Activated CD4-positive, alpha-beta memory T cell treated with anti-CD3 and anti-CD28 coated beads for 36 hours (primary cell): ENCODE results near the gene MEGF11. TPM values are rescaled to one million over a fixed set of nuclear protein-coding genes. Genes with fewer than 3 reads are reported as not detected.
A peak's percentile ranks its signal among the peaks of the same experiment; 100 is the strongest.

ENCODE experiments used
- CTCF ChIA-PET: fragments of 350-600 bp; sonication (Branson Sonifier 250); formaldehyde crosslinking; loops from one replicate; lab custom pipeline; 2021; ENCODE audit warnings: antibody characterized with exemption, inconsistent platforms; lab: Charles Lee
- POLR2A ChIA-PET: fragments of 350-600 bp; sonication (Branson Sonifier 250); formaldehyde crosslinking; loops from one replicate; lab custom pipeline; 2021; ENCODE audit warnings: antibody characterized with exemption; lab: Charles Lee
- DNase-seq: peaks from one replicate; pipeline ENCODE4 v3.0.0-alpha.2; 2020
- H3K27ac Mint-ChIP-seq: one replicate; pipeline ENCODE4 v1.8.0; 2021; ENCODE audit warnings: mixed read lengths
- H3K27me3 Mint-ChIP-seq: one replicate; pipeline ENCODE4 v1.8.0; 2021; ENCODE audit warnings: mixed read lengths
- H3K36me3 Mint-ChIP-seq: one replicate; pipeline ENCODE4 v1.8.0; 2021; ENCODE audit warnings: mixed read lengths
- H3K4me1 Mint-ChIP-seq: one replicate; pipeline ENCODE4 v1.8.0; 2021; ENCODE audit warnings: low read depth, mixed read lengths
- H3K4me3 Mint-ChIP-seq: one replicate; pipeline ENCODE4 v1.8.0; 2021; ENCODE audit warnings: mild to moderate bottlenecking, mixed read lengths
- H3K9me3 Mint-ChIP-seq: one replicate; pipeline ENCODE4 v1.8.0; 2021; ENCODE audit warnings: mixed read lengths
- intact Hi-C: fragments of 100-400 bp; cut with micrococcal nuclease; formaldehyde crosslinking; loops from one replicate; pipeline ENCODE4 v1.15.1; 2023
- total RNA-seq, 2 experiments: library from RNA; stranded (reverse); gene quantifications; one replicate each; pipeline ENCODE4 v1.2.3, GENCODE V29; 2021

Gene MEGF11
- total RNA-seq, 2 experiments from 2014 or later: not detected

DNA sequence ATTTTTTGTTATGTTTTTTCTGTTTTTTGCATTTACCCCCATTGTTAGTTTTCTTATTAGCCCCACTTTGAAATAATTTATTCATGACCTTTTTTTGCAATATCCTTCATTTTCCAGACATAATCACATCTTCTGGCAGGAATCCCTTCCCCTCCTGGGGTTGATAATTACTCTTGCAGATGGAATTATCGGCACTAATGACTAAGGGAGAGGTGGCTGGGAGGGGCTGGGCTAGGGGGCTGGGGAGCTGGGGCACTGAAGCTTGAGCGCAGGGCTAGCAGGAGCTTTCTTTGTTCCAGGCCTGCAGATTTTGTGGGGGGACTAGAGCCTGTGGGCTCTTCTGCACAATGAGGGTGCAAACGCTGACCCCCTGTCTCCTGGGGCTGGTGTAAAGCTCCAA lies 306.5 kb downstream of the MEGF11 start:
- no peaks in the 10 kb centered on the region for H3K36me3 Mint-ChIP-seq
- POLR2A ChIA-PET: no interaction called here
- H3K27ac Mint-ChIP-seq: no peak overlapping the region
- CTCF ChIA-PET: interaction anchor here (1.7 kb wide), 1 partner anchor 34 kb away, joined by 3 read pairs; no protein-coding TSS in a partner anchor
- no peaks in the 10 kb centered on the region for H3K9me3 Mint-ChIP-seq
- DNase-seq: no peak
- intact Hi-C loops: no loop called here
- no peak overlapping the region for H3K4me3 Mint-ChIP-seq
- peaks cover 5% of the 10 kb centered on the region for H3K27me3 Mint-ChIP-seq
- peaks cover 6% of the 10 kb centered on the region for H3K4me1 Mint-ChIP-seq

DNA sequence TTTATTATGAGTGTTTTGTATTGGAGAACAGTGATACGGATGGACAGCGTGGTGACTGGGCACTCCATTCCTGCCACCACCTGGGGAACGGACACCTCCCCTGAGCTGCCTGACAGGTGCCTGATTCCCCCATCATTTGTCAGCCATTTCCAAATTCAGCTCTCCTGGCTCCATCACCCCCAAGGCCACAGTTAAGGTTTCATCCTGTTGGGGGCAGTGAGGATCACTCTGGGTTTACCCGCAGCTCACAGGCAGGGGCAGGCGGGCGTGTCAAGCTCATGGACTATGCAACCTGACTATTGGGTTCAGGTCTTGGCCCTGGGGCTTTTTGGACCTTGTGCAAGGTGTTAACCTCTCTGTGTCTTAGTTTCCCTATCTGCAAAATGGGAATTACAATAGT lies 307.9 kb downstream of the MEGF11 start:
- Mint-ChIP-seq H3K27me3 (peaks cover 5% of the 10 kb centered on the region), H3K4me1 (peaks cover 6% of the 10 kb centered on the region), H3K36me3 (no peaks in the 10 kb centered on the region), H3K9me3 (no peaks in the 10 kb centered on the region), H3K4me3 (no peak overlapping the region), H3K27ac (no peak overlapping the region)
- POLR2A ChIA-PET: no interaction called here
- CTCF ChIA-PET: no interaction called here
- intact Hi-C loops: no loop called here
- DNase-seq: no peak

DNA sequence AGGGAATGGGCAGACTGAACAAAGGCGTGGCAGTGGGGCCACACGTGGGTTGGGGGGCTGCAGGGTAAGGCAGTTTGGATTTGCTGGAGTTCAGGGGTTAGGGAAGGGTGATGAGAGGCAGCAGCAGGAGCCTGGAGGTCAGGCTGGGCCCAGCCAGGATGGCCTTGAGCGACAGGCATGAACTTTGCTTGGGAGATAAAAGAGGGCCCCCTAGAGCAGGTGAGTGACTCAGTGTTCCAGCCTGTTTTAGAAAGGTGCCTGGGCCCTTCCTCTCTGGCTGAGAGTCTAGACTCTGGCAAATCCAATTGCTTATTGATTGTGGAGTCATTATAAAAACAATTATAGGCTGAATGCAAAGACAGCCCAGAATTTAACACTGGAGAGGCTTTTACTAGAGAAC lies 309.1 kb downstream of the MEGF11 start:
- CTCF ChIA-PET: no interaction called here

DNA sequence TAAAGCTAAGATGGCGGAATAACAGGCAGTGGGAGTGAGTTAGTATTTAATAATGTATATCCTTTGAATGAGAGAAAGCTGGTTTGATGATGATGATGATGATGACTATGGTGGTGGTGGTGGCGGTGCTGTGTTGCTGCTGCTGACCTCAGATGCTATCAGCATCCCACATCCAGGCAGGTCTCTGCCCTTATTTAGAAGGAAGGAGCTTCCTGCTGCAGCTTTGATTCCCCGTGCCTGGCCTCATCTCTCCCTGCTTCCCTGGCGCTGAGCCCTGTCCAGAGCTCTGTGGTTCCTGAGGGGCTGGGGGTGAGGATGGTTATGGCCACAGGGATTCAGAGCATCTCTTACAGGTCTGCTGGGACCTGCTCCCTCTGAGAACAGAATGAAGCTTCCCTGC lies 311.1 kb downstream of the MEGF11 start:
- Mint-ChIP-seq H3K4me1 (peaks cover 6% of the 10 kb centered on the region), H3K36me3 (no peaks in the 10 kb centered on the region), H3K27ac (no peak overlapping the region), H3K27me3 (no peaks in the 10 kb centered on the region), H3K9me3 (no peaks in the 10 kb centered on the region), H3K4me3 (no peak overlapping the region)
- DNase-seq: peak; percentile 30
- intact Hi-C loops: no loop called here
- ChIA-PET CTCF (no interaction called here), POLR2A (no interaction called here)

More for the DNA sequence above, 309.1 kb downstream of the MEGF11 start:
- intact Hi-C loops: no loop called here
- no peaks in the 10 kb centered on the region for H3K36me3 Mint-ChIP-seq
- peaks cover 5% of the 10 kb centered on the region for H3K27me3 Mint-ChIP-seq
- no peak for DNase-seq
- POLR2A ChIA-PET: interaction anchor here (0.6 kb wide), 1 partner anchor 17 kb away, joined by 3 read pairs; no protein-coding TSS in a partner anchor
- no peak overlapping the region for H3K4me3 Mint-ChIP-seq
- H3K9me3 Mint-ChIP-seq: no peaks in the 10 kb centered on the region
- peaks cover 6% of the 10 kb centered on the region for H3K4me1 Mint-ChIP-seq
- no peak overlapping the region for H3K27ac Mint-ChIP-seq

DNA sequence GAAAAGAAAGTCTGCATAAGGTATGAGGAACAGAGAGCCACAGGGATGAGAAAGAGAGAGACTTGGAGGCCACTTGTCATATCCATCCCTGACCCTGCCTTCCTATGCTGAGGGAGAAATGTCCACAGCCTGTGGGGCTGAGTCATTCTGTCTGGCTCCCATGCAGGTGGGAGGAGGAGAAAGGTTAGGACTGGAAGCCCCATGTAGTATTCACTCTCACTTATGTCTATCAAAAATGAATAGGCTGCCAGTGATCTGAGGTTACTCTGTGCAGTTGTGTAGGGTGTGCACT lies 313.0 kb downstream of the MEGF11 start:
- H3K36me3 Mint-ChIP-seq: no peaks in the 10 kb centered on the region
- H3K4me3 Mint-ChIP-seq: no peak overlapping the region
- ChIA-PET POLR2A (no interaction called here), CTCF (no interaction called here)
- H3K27me3 Mint-ChIP-seq: no peaks in the 10 kb centered on the region
- no peaks in the 10 kb centered on the region for H3K9me3 Mint-ChIP-seq
- no peak for DNase-seq
- H3K4me1 Mint-ChIP-seq: peaks cover 6% of the 10 kb centered on the region
- H3K27ac Mint-ChIP-seq: no peak overlapping the region
- intact Hi-C loops: no loop called here

DNA sequence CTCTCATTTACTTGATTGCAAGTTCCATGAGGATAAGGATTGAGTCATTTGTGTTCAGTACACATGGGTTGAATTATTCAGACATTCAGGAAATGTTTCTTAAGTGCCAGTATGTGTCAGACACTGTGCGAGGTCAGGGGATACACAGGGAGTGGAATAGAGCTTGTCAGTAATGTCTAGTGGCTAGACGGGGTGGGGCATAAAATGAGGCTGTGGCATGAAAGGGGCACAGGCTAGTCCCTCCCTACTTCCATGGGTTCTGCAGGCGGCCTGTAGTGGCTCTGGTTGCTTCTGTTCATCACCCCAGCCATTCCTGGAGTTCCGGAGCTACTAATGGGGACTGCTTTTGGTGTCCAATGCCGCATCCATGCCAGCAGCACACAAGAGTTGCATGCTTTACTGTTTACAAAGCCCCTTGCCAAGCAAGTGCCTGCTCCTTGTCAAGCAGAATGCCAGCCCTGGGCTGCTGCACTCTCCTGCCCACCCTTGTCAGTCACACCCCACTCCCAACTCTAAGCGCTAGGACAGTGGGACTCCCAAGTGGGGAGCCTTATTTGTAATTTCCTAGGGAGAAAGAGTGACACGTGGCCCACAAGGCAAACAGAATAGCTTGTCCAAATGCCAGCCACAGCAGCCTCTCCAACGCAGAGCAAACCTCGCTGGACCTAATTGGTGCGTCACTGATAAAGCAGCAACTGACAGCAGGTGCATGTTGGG lies 313.5 kb downstream of the MEGF11 start:
- no peaks in the 10 kb centered on the region for H3K27me3 Mint-ChIP-seq
- no peak overlapping the region for H3K27ac Mint-ChIP-seq
- H3K9me3 Mint-ChIP-seq: no peaks in the 10 kb centered on the region
- H3K36me3 Mint-ChIP-seq: no peaks in the 10 kb centered on the region
- ChIA-PET POLR2A (no interaction called here), CTCF (no interaction called here)
- no peak for DNase-seq
- peaks cover 6% of the 10 kb centered on the region for H3K4me1 Mint-ChIP-seq
- intact Hi-C loops: no loop called here
- no peak overlapping the region for H3K4me3 Mint-ChIP-seq

DNA sequence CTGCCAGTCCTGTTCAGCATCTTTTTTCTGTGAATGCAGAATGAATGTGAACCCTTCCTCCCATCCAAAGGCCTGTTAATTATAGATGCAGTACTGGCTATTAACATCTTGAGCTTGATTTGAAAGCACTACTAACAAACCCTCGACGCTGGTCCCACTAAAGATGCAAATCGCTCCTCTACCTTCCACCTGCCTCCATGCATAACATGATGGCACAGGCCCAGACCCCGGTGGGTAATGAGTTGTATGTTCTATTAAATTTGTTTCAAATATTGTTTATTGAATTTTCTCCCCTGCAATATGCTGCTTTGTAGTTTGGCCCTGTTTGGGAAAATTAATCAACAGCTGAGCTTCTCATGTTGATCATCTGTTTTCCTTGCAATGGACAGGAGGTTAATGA lies 314.9 kb downstream of the MEGF11 start:
- no peaks in the 10 kb centered on the region for H3K27me3 Mint-ChIP-seq
- ChIA-PET POLR2A (no interaction called here), CTCF (interaction anchor here (0.6 to 1.1 kb wide), 2 partner anchors 46 to 301 kb away, joined by 3 read pairs; no protein-coding TSS in a partner anchor)
- peaks cover 6% of the 10 kb centered on the region for H3K4me1 Mint-ChIP-seq
- H3K36me3 Mint-ChIP-seq: no peaks in the 10 kb centered on the region
- no peaks in the 10 kb centered on the region for H3K9me3 Mint-ChIP-seq
- intact Hi-C loops: no loop called here
- no peak overlapping the region for H3K4me3 Mint-ChIP-seq
- no peak overlapping the region for H3K27ac Mint-ChIP-seq
- DNase-seq: no peak

DNA sequence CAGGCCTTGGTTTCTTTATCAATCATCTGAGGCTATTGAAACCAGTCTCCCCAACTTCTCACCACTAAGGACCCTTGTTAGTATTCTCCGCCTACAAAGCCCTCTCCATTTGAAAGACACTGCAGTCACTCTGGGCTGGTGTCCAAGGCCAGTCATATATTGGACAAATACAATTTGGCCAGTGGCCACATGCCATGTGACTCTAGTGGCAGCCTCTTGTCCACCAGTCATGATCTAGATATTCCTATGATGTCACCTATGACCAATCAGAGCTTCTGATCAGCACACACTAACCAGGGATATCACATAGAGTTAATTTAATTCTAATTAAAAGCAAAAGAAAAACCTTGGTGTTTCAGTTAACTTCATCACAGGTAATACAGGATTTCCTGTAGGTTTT lies 316.1 kb downstream of the MEGF11 start:
- H3K4me3 Mint-ChIP-seq: no peak overlapping the region
- intact Hi-C loops: no loop called here
- no peak for DNase-seq
- no peaks in the 10 kb centered on the region for H3K9me3 Mint-ChIP-seq
- peaks cover 4% of the 10 kb centered on the region for H3K4me1 Mint-ChIP-seq
- no peaks in the 10 kb centered on the region for H3K27me3 Mint-ChIP-seq
- no peak overlapping the region for H3K27ac Mint-ChIP-seq
- CTCF ChIA-PET: no interaction called here
- no peaks in the 10 kb centered on the region for H3K36me3 Mint-ChIP-seq
- POLR2A ChIA-PET: no interaction called here

DNA sequence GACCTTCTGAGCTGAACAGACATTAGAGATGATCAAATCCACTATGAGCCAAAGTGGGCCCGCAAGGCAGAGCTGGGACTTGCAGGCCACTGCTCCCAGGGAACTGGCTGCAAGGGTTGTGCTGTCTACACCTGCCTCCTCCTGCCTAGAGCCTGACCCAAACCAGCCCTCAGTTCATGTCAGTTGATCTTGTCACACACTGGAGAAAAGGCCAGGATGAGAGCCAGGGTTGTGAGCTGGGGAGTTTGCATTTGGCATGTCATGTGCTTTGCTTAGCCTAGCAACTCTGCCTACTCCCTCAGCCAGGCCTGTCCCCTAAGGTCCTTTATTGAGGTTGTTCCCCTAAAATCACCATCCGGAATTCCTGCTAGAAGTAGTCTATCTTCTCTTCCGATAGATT lies 316.5 kb downstream of the MEGF11 start:
- CTCF ChIA-PET: no interaction called here
- Mint-ChIP-seq H3K27me3 (no peaks in the 10 kb centered on the region), H3K27ac (no peak overlapping the region), H3K36me3 (no peaks in the 10 kb centered on the region), H3K9me3 (no peaks in the 10 kb centered on the region), H3K4me1 (peaks cover under 1% of the 10 kb centered on the region), H3K4me3 (no peak overlapping the region)
- intact Hi-C loops: no loop called here
- DNase-seq: no peak
- POLR2A ChIA-PET: no interaction called here

DNA sequence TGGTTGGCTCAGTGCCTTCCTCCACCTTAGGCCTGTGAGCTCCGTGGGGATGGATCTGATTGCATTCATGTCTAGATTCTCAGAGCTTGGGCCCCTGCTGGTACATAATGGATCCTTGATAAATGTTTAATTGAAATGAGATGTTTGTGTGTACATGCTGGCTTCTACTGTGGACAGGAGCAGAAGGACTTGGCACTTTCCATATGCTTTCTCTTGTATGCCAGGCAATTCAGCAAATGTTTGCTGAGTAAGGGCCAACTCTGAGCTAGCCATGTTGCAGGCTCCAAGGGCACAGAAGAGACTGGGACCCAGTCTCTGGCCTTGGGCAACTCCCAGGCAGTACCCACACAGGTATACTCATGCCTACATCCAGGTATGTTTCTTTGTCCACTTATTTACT lies 317.3 kb downstream of the MEGF11 start:
- ChIA-PET POLR2A (no interaction called here), CTCF (no interaction called here)
- H3K27ac Mint-ChIP-seq: no peak overlapping the region
- intact Hi-C loops: no loop called here
- H3K9me3 Mint-ChIP-seq: no peaks in the 10 kb centered on the region
- no peaks in the 10 kb centered on the region for H3K4me1 Mint-ChIP-seq
- no peak for DNase-seq
- H3K4me3 Mint-ChIP-seq: no peak overlapping the region
- H3K27me3 Mint-ChIP-seq: no peaks in the 10 kb centered on the region
- H3K36me3 Mint-ChIP-seq: no peaks in the 10 kb centered on the region

DNA sequence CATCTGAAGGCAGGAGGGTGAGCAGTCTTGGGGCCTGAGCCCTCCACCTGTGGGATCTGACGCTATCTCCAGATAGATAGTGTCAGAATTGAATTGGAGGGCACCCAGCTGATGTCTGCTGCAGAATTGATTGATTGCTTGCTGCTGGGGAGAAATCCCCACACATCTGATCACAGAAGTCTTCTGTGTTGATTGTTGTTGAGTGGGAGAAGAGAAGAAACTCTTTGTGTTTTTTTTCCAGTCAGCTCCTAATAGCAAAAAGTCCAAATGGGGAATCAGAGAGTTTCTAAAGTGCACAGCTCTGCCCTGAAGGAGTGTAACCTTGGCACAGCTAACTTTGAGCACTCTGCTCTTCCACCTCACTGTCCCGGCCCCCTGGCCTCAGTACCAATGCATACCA lies 318.2 kb downstream of the MEGF11 start:
- CTCF ChIA-PET: no interaction called here
- no peaks in the 10 kb centered on the region for H3K9me3 Mint-ChIP-seq
- DNase-seq: no peak
- no peak overlapping the region for H3K4me3 Mint-ChIP-seq
- POLR2A ChIA-PET: no interaction called here
- intact Hi-C loops: no loop called here
- no peak overlapping the region for H3K27ac Mint-ChIP-seq
- H3K4me1 Mint-ChIP-seq: no peaks in the 10 kb centered on the region
- H3K27me3 Mint-ChIP-seq: no peaks in the 10 kb centered on the region
- H3K36me3 Mint-ChIP-seq: no peaks in the 10 kb centered on the region

DNA sequence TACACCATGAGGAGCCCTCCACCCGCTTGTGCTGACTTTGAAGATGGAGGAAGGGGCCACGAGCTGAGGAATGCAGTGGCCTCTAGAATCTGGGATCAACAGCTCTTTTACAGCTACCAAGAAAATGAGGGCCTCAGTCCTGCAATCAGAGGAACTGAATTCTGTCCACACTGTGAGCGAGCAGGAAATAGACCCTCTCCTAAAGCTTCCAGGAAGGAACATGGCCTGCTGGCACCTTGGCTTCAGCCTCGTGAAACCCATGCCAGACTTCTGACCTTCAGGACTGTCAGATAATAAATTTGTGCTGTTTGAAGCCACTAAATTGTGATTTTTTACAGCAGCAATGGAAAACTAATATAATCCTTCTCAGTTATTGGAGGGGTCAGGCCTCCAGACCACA lies 322.3 kb downstream of the MEGF11 start:
- H3K4me3 Mint-ChIP-seq: no peak overlapping the region
- H3K36me3 Mint-ChIP-seq: no peaks in the 10 kb centered on the region
- H3K4me1 Mint-ChIP-seq: no peaks in the 10 kb centered on the region
- no peaks in the 10 kb centered on the region for H3K9me3 Mint-ChIP-seq
- no peak for DNase-seq
- H3K27me3 Mint-ChIP-seq: no peaks in the 10 kb centered on the region
- ChIA-PET CTCF (no interaction called here), POLR2A (no interaction called here)
- intact Hi-C loops: no loop called here
- no peak overlapping the region for H3K27ac Mint-ChIP-seq

DNA sequence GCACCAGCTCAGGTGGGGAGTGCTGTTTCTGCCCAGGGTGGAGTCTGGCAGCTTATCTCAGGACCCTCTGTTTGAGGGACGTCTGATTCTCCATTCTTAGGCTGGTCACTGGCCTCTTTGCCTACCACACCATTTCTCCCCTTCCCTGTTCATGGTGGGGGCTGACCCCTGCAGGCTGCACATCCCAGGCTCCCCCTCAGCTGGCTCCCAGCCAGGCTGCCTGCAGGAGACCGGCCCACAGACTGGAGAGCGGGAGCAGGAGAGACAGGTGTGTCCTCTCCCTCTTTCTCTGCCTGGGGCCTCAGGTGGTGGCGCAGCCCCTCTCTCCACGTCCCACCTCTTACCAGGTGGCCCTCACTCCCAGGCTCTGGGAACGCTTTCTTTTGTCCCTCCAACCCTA lies 323.4 kb downstream of the MEGF11 start:
- ChIA-PET CTCF (no interaction called here), POLR2A (no interaction called here)
- intact Hi-C loops: no loop called here
- no peak for DNase-seq
- no peaks in the 10 kb centered on the region for H3K27me3 Mint-ChIP-seq
- H3K36me3 Mint-ChIP-seq: no peaks in the 10 kb centered on the region
- no peaks in the 10 kb centered on the region for H3K4me1 Mint-ChIP-seq
- H3K27ac Mint-ChIP-seq: no peak overlapping the region
- H3K9me3 Mint-ChIP-seq: no peaks in the 10 kb centered on the region
- H3K4me3 Mint-ChIP-seq: no peak overlapping the region
